ENCODE measurements around the gene RIPPLY1.
A peak's percentile ranks its signal among the peaks of the same experiment; 100 is the strongest.
"Not testable (repeated sequence)": the region's sequence is repeated elsewhere in the genome, so short reads cannot be mapped to it uniquely, and the experiment has no call there.

RIPPLY1 gene

GRCh38 chrX:106905064-106905708, 2.0 kb upstream of the RIPPLY1 start:
- DNase-seq = no peak

GRCh38 chrX:106903856-106904528, 851 bp upstream of the RIPPLY1 start:
- no peak for DNase-seq

DNA sequence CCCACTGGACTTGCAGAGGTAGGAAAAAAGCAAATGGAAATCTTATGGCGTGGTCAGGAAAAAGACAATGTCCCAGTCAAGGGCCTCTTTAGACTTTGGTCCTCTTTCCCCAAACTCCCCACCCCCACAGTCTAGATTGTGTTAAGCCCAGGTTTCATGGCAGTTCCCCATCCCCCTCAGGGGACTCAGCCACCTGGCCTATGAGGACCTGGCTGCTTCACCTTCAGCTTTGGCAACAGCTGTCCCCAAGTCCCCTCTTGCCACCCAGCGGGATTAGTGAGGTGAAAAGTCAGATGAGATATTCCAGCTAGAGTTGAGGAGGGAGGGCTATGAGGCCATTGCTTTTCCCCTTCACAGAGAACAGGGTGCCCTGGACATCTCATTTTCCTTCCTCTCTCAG, 457 bp downstream of the RIPPLY1 start:
- DNase-seq = no peak

- DNase-seq = no peak
Measured at GRCh38 chrX:106901781-106902219, 1.3 kb downstream of the RIPPLY1 start.

DNA sequence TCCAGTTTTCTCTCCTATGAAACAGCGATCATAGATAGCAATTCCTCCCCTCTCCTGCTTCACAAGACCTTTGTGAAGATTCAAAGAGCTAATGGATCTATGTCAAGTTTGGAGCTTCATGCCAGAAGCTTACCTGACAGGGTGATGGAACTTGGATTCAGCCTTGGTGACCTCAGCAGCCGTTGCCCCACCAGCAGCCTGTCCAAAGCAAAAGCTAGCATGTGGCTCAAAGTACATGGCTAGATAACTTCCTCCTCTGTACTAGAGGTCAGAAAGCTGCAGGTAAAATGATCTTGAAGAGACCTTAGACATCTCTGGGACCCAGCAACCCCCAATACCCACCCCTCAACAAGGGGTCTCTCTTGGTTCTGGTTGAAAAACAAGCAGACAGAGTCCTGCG, 1.8 kb downstream of the RIPPLY1 start:
- no peak for DNase-seq

DNA sequence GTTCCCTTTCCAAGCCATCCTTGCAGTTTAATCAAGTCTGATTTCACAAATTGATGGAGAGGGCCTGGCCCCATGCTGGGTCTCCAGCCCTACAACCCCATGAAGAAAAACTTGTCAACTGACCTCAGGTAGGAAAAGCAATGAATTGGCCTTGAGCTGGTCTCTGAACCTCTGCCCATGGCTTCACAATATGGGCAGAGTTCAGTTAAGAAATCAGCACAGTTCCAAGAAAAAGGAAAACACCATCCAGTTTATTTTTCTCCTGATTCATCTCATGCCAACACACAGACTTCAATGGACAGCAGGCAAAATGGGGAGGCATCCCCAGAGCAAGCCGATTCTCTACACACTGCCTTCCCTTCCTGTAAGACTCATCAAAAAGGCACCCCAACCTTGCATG, 3.3 kb downstream of the RIPPLY1 start:
- no peak for DNase-seq

- no peak for DNase-seq
Measured at GRCh38 chrX:106899276-106899675, 3.9 kb downstream of the RIPPLY1 start.

- DNase-seq = peak; percentile 41
Measured at GRCh38 chrX:106898462-106898861, 4.7 kb downstream of the RIPPLY1 start.

- no peak for DNase-seq
Measured at GRCh38 chrX:106897259-106897658, 5.9 kb downstream of the RIPPLY1 start.

GRCh38 chrX:106894978-106895452, 8.1 kb downstream of the RIPPLY1 start:
- no peak for DNase-seq

DNA sequence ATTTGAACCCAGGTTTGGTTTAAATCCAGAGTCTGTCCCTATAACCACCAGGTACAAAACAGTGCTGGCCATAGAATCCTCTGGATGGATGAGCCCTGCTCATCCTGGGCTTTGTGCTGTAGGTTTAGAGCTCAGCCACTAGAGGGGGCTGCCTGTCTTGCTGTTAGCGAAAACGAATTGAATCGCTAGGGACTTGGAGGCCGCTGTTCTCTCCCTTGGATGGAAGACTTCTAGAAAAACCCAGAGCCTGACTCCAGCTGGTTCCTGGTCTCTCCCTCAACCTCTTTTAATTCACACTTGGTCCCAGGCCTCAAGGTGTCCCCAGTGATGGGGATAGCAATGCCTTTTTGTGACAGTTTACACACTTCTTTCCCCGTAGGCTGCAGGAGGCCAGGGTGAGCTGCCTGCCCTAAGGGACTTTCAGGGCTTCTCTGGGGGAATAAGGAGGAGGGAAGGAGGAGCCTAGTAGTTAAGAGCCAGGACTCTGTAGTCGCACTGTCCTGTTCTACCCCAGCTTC, 8.7 kb downstream of the RIPPLY1 start:
- peak; percentile 84 for DNase-seq

DNA sequence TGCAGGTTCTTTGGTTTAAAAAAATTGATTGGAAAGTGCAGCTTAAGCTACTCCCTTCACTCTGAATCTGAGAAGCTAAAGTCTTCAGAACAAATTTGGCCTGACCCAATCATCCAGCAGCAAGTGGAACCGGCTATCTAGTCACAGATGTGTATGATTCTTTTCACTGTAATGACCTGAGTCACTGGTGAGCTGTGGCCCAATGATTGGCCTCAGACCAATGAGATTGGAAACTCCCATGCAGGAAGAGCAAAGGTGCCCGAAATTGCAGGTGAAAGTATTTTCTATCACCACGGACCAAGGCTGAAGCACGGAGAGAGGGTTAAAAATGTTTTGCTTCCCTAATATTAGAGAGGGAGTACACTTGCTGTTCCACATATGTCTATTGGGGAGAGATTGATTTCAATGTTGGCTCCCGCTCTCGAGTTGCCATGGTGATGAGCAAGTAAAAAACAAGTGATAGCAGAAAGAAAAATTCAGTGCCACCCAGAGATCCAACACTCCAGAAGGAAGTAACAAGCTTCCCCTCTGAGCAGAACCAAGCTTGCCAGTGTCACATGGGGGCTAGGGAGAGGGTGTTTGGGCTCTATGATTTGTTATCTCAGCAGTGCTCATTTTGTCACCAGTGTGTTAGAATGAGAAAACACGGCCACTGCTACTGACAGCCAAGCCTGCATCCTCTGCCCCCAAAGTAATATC, 11.2 kb downstream of the RIPPLY1 start:
- no peak for DNase-seq

GRCh38 chrX:106889468-106889867, 13.7 kb downstream of the RIPPLY1 start:
- no peak for DNase-seq

DNA sequence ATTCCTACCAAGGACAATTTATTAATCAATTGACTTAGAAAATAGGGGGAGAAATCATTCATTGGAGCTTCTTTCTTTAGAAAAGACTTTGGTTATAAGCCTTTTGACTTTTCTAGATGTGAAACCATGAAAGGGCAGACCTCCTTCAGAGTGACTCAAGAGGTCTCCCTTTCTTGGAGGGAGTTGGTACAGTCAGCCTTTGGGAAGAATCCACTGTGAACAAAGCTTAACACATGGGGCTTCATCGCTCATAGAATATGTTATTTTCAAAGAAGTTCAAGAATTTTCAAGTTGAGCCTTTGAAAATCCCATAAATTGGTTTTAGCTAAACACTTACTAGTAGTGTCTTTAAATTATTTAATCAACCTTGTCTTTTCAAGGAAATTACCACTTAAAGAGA, 28.0 kb downstream of the RIPPLY1 start:
- no peak for DNase-seq

DNA sequence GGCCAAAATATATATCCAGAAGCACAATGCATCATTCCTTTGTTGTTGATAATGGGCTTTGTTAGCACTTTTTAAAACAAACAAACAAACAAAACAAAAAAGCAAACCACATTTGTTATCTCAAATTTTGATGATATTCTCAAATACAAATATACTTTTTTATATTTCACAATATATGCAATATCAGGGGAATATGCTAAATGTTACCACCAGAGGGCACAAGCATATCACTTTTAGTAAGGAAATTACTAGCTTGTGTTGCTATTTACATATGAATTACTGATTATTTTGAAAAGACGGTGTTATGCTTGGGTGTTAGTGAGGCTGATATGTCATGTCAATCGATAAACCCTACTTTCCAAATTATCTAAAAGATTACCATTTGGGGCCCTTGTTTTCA, 29.1 kb downstream of the RIPPLY1 start:
- DNase-seq = peak; percentile 47

DNA sequence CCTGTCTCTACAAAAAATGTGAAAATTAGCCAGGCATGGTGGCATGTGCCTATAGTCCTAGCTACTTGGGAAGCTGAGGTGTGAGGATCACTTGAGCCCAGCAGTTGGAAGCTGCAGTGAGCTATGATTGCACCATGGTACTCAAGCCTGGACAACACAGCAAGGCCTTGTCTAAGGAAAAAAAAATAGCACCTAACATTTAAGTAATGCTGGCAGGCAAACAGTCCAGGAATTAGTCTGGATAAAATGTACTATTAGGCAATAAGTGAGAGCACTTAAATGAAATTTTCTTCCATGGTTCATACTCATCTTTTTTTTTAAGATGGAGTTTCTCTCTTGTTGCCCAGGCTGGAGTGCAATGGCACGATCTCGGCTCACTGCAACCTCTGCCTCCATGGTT, 30.3 kb downstream of the RIPPLY1 start:
- DNase-seq = not testable (repeated sequence)

GRCh38 chrX:106863697-106864096, 39.4 kb downstream of the RIPPLY1 start:
- DNase-seq = no peak

DNA sequence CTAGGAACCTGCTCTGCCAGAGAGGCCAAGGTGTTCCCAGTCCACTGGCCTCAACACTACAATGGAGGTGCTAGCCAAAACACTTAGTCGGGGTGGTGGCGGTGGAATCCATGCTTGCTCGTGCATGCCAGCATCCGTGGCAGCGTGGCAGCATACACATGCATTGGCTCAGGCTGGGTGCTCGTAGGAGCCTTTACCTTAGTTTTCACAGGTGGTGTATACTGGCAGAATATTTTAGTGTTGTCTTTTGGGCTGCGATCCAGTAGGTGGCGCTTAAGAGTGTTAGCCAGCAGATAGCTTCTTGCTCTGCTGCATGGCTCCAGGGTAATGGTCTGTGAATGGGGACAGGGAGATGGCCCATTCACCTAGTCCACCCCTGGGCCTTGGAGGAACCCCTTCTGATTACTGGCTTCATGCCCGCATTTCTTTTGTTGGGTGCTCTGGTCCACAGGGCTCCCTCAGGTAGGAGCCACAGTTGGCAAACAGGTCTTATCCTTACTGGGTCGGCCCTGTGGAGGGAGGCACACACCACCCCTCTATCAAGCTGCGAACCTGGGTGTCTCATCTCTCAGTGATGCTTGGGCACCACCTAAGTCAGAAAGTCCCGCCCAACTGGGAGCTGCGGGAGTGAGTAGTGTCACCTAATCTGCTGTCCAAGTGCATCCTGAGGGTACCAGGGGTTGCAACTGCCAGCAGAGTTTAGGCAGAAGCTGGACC, 40.0 kb downstream of the RIPPLY1 start:
- DNase-seq = no peak

Data from NCI-H1436 (cell line).